SK-N-SH (cell line): Measurements from ENCODE around the gene DSCAM. TPM values are rescaled to one million over a fixed set of nuclear protein-coding genes. Genes with fewer than 3 reads are reported as not detected.

Source experiments
- CTCF ChIA-PET: fragments of 300-600, 350-600 bp; formaldehyde crosslinking; extraction: SDS; loops from one replicate; lab custom pipeline; 2021; lab: Yijun Ruan, JAX
- POLR2A ChIA-PET: fragments of 350-600 bp; sonication (Branson Sonifier 250); formaldehyde crosslinking; extraction: SDS; loops from one replicate; lab custom pipeline; 2020; ENCODE audit warnings: antibody characterized with exemption, inconsistent platforms; lab: Yijun Ruan, JAX
- DNase-seq: peaks from one replicate; pipeline ENCODE4 v3.0.0; 2012
- H2AFZ ChIP-seq: fragments of 200-600 bp; sonication (generic); 2 replicates; pipeline ENCODE4 v1.8.1; 2016; ENCODE audit warnings: antibody characterized with exemption, mild to moderate bottlenecking, low read depth
- H3F3A ChIP-seq: fragments of 200-600 bp; sonication (generic); replicated peaks from 2 replicates; pipeline ENCODE3; 2016; ENCODE audit warnings: antibody characterized with exemption, mild to moderate bottlenecking; ENCODE audit not compliant: insufficient read depth
- H3K27ac ChIP-seq, 2 experiments: fragments of 200-500 bp in 1 of 2; fragments of 200-600 bp in 1 of 2; sonication (Bioruptor generic) in 1 of 2; sonication (generic), shearing (Covaris generic) in 1 of 2; 2 replicates each; pipeline versions ENCODE4 v1.5.1 to v1.6.1; 2014 to 2016; ENCODE audit warnings: low read depth in 2 of 2, inconsistent platforms in 1 of 2, low read length in 1 of 2, mild to moderate bottlenecking in 1 of 2, mixed read lengths in 1 of 2
- H3K27me3 ChIP-seq: fragments of 200-600 bp; sonication (generic), shearing (Covaris generic); 2 replicates; pipeline ENCODE4 v1.6.1; 2016; ENCODE audit warnings: mixed run types; ENCODE audit not compliant: insufficient read depth
- H3K36me3 ChIP-seq, 2 experiments: fragments of 200-500 bp in 1 of 2; fragments of 200-600 bp in 1 of 2; sonication (Bioruptor generic) in 1 of 2; sonication (generic) in 1 of 2; replicated peaks in 1 of 2; 2 replicates each; pipeline versions ENCODE3 to v1.5.1; 2014 to 2016; ENCODE audit warnings: low read length in 1 of 2, mild to moderate bottlenecking in 1 of 2; ENCODE audit not compliant: insufficient read depth in 2 of 2, control insufficient read depth in 1 of 2
- H3K4me1 ChIP-seq, 2 experiments: fragments of 200-500 bp in 1 of 2; fragments of 200-600 bp in 1 of 2; sonication (Bioruptor generic) in 1 of 2; sonication (generic), shearing (Covaris generic) in 1 of 2; 2 replicates each; pipeline versions ENCODE4 v1.5.1 to v1.6.1; 2014 to 2016; ENCODE audit warnings: low read depth in 1 of 2, low read length in 1 of 2, mixed run types in 1 of 2; ENCODE audit not compliant: insufficient read depth in 2 of 2, control insufficient read depth in 1 of 2
- H3K4me2 ChIP-seq: fragments of 200-600 bp; sonication (generic), shearing (Covaris generic); 2 replicates; pipeline ENCODE4 v1.6.1; 2017; ENCODE audit warnings: mixed run types
- H3K4me3 ChIP-seq, 2 experiments: fragments of 200-500 bp in 1 of 2; fragments of 200-600 bp in 1 of 2; sonication (Bioruptor generic) in 1 of 2; sonication (generic), shearing (Covaris generic) in 1 of 2; 2 replicates each; pipeline versions ENCODE4 v1.5.1 to v1.8.1; 2014 to 2016; ENCODE audit warnings: low read depth in 2 of 2, inconsistent platforms in 1 of 2, low read length in 1 of 2, mild to moderate bottlenecking in 1 of 2, mixed read lengths in 1 of 2, moderate library complexity in 1 of 2
- H3K79me2 ChIP-seq: fragments of 200-600 bp; sonication (generic); 2 replicates; pipeline ENCODE4 v1.8.1; 2017; ENCODE audit warnings: mild to moderate bottlenecking; ENCODE audit not compliant: insufficient read depth
- H3K9ac ChIP-seq: fragments of 200-600 bp; sonication (generic); 2 replicates; pipeline ENCODE4 v1.6.1; 2017; ENCODE audit warnings: mixed run types
- H3K9me2 ChIP-seq: fragments of 200-600 bp; sonication (generic); 2 replicates; pipeline ENCODE4 v1.6.1; 2017; ENCODE audit warnings: mixed run types
- H3K9me3 ChIP-seq: fragments of 200-600 bp; sonication (generic); 2 replicates; pipeline ENCODE4 v1.6.1; 2017; ENCODE audit warnings: mixed run types, mild to moderate bottlenecking, moderate library complexity
- H4K20me1 ChIP-seq: fragments of 200-600 bp; sonication (generic); 2 replicates; pipeline ENCODE4 v1.6.1; 2017; ENCODE audit warnings: mild to moderate bottlenecking, mixed run types; ENCODE audit not compliant: insufficient read depth
- EP300 ChIP-seq, 2 experiments: IDR thresholded peaks; 2 replicates each; pipeline versions ENCODE4 v1.4.0 to v1.6.1; 2012; ENCODE audit warnings: borderline replicate concordance in 1 of 2, low read depth in 1 of 2, low read length in 1 of 2
- EZH2phosphoT487 ChIP-seq: fragments of 200-600 bp; sonication (generic); IDR thresholded peaks from 2 replicates; pipeline ENCODE4 v1.6.1; 2017; ENCODE audit warnings: low read depth, mixed run types, mild to moderate bottlenecking, antibody characterized with exemption, moderate library complexity, borderline replicate concordance
- FOXJ3 ChIP-seq: sonication (generic); formaldehyde crosslinking; IDR thresholded peaks from 2 replicates; pipeline ENCODE4 v1.5.1; 2020; ENCODE audit warnings: mild to moderate bottlenecking, missing genetic modification reagents
- GABPA ChIP-seq: IDR thresholded peaks from 2 replicates; pipeline ENCODE4 v1.4.0; 2012; ENCODE audit warnings: low read depth, mild to moderate bottlenecking
- GATA2 ChIP-seq: sonication (generic); formaldehyde crosslinking; IDR thresholded peaks from 2 replicates; pipeline ENCODE4 v1.5.0; 2020; ENCODE audit warnings: mild to moderate bottlenecking, missing genetic modification reagents
- JUND ChIP-seq: IDR thresholded peaks from 2 replicates; pipeline ENCODE4 v1.4.0; 2012
- NFIC ChIP-seq: IDR thresholded peaks from 2 replicates; pipeline ENCODE4 v1.4.0; 2012; ENCODE audit warnings: borderline replicate concordance
- SMC3 ChIP-seq: IDR thresholded peaks from 2 replicates; pipeline ENCODE4 v1.6.1; 2012; ENCODE audit warnings: low read depth, low read length, improper control_type of control experiment
- TCF12 ChIP-seq: IDR thresholded peaks from 2 replicates; pipeline ENCODE4 v1.4.0; 2012
- YY1 ChIP-seq: IDR thresholded peaks from 2 replicates; pipeline ENCODE4 v1.4.0; 2012; ENCODE audit warnings: low read depth, mild to moderate bottlenecking
- WGBS: methylation state at CpG from one replicate; pipeline ENCODE4 v1.1.6; 2017; ENCODE audit warnings: low lambda C conversion rate; 5-methylcytosine and 5-hydroxymethylcytosine counted together
- polyA plus RNA-seq, 3 experiments: library from polyadenylated mRNA; depleted of rRNA; stranded (reverse); fragments of >200 nt; gene quantifications; 2 replicates each; pipeline ENCODE4 v1.2.3, GENCODE V29; 2012
- TF ChIP-seq, protein P1 (sequence below): IDR thresholded peaks from 2 replicates; pipeline ENCODE4 v1.4.0; 2012; ENCODE audit warnings: low read depth, borderline replicate concordance
- TF ChIP-seq, protein P2 (sequence below): IDR thresholded peaks from 2 replicates; pipeline ENCODE4 v1.4.0; 2012; ENCODE audit warnings: low read depth
- TF ChIP-seq, protein P3 (sequence below): IDR thresholded peaks from 2 replicates; pipeline ENCODE4; 2012
- TF ChIP-seq, protein P4 (sequence below): fragments of 150-350 bp; IDR thresholded peaks from 2 replicates; pipeline ENCODE4 v1.6.1; 2017; ENCODE audit warnings: antibody characterized with exemption, low read length, low read depth, borderline replicate concordance

DSCAM gene
- polyA plus RNA-seq, 1 of the 3 experiments (the other 2 are of a cell fraction): not detected

DNA sequence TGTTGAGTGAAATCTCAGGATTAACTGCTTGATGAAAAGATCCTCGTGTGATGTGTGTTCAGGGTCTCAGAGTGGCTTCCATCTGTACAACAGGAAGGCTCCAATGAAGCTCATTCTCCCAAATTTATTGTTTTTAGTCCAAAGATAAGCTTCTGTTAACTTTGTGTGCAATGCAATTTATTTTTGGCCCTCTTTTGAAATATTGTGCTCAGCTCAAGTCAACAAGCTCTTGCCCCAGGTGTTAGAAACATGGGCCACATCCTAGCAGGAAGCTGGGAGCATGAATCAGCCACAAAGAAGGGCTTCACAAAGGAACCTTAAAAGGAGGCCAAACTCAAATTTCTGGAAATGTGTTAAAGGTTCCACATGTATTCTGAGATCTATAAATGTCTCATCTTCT is 844.0 kb downstream of the DSCAM start:
- no peak for DNase-seq
- WGBS: 18% methylated on average over 1 of the region's 1 CpG
- no peaks in the 10 kb centered on the region for H3K27me3 ChIP-seq
- no peak for TF ChIP-seq GABPA
- TF ChIP-seq, protein P1, sequence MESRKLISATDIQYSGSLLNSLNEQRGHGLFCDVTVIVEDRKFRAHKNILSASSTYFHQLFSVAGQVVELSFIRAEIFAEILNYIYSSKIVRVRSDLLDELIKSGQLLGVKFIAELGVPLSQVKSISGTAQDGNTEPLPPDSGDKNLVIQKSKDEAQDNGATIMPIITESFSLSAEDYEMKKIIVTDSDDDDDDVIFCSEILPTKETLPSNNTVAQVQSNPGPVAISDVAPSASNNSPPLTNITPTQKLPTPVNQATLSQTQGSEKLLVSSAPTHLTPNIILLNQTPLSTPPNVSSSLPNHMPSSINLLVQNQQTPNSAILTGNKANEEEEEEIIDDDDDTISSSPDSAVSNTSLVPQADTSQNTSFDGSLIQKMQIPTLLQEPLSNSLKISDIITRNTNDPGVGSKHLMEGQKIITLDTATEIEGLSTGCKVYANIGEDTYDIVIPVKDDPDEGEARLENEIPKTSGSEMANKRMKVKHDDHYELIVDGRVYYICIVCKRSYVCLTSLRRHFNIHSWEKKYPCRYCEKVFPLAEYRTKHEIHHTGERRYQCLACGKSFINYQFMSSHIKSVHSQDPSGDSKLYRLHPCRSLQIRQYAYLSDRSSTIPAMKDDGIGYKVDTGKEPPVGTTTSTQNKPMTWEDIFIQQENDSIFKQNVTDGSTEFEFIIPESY: no peak
- TF ChIP-seq JUND: no peak
- no peak for TF ChIP-seq EP300 (IDR thresholded peaks at IDR 0.05; ENCODE audit: borderline replicate concordance in 1 of 2, low read depth in 1 of 2, low read length in 1 of 2)
- TF ChIP-seq FOXJ3: no peak
- TF ChIP-seq, protein P2, sequence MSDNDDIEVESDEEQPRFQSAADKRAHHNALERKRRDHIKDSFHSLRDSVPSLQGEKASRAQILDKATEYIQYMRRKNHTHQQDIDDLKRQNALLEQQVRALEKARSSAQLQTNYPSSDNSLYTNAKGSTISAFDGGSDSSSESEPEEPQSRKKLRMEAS: no peak
- no peak for TF ChIP-seq YY1
- TF ChIP-seq NFIC: no peak
- no peak overlapping the region for H3K27ac ChIP-seq
- H3K79me2 ChIP-seq: no peaks in the 10 kb centered on the region
- no peaks in the 10 kb centered on the region for H3K9me2 ChIP-seq
- POLR2A ChIA-PET: no interaction called here
- no peaks in the 10 kb centered on the region for H4K20me1 ChIP-seq
- H2AFZ ChIP-seq: no peak overlapping the region
- no peak overlapping the region for H3K4me2 ChIP-seq
- no peak overlapping the region for H3K9ac ChIP-seq
- H3K4me3 ChIP-seq: no peak overlapping the region
- no peaks in the 10 kb centered on the region for H3K36me3 ChIP-seq
- H3K9me3 ChIP-seq: no peaks in the 10 kb centered on the region
- H3K4me1 ChIP-seq: no peaks in the 10 kb centered on the region
- CTCF ChIA-PET: no interaction called here
- no peaks in the 10 kb centered on the region for H3F3A ChIP-seq

DNA sequence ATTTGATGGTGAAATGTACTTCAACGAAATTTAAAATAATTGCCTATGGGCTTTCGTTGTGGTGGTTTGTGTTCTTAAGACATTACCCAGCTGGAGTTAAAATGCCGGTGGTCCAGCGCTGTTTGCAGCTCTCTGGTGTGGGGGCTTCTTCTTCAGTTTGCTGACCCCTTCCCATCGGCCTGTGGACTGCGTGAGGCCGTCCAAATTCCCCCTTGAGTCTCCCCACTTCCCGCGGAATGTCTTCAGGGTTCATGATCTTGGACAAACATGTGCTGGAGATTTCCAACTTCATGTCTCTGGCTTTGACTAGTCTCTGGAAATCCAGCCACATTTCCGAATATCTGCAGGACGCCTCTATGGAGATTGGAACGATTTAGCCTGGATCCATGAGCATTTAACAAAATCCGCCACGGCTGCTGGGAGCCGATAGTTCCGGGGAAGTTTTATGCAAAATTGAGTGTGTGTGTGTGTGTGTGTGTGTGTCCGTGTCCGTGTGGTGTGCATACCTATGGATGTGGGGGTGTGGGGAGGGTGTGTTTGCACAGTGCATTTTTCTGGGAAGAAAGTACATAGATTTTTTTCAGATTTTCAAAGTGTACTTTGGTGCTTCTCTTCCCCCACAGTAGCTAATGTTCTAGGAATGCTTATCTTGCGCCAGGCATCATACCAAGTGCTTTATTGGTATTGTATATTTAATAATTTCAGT is 862.5 kb downstream of the DSCAM start:
- Histone ChIP-seq H3F3A (no peaks in the 10 kb centered on the region), H4K20me1 (no peaks in the 10 kb centered on the region), H3K9ac (no peak overlapping the region), H3K9me2 (no peaks in the 10 kb centered on the region), H3K27ac (no peak overlapping the region), H3K9me3 (no peaks in the 10 kb centered on the region), H2AFZ (no peak overlapping the region), H3K79me2 (no peaks in the 10 kb centered on the region), H3K4me1 (no peaks in the 10 kb centered on the region), H3K4me2 (no peak overlapping the region), H3K27me3 (no peaks in the 10 kb centered on the region), H3K4me3 (no peak overlapping the region), H3K36me3 (no peaks in the 10 kb centered on the region)
- CTCF ChIA-PET: no interaction called here
- POLR2A ChIA-PET: no interaction called here
- TF ChIP-seq, protein P3, sequence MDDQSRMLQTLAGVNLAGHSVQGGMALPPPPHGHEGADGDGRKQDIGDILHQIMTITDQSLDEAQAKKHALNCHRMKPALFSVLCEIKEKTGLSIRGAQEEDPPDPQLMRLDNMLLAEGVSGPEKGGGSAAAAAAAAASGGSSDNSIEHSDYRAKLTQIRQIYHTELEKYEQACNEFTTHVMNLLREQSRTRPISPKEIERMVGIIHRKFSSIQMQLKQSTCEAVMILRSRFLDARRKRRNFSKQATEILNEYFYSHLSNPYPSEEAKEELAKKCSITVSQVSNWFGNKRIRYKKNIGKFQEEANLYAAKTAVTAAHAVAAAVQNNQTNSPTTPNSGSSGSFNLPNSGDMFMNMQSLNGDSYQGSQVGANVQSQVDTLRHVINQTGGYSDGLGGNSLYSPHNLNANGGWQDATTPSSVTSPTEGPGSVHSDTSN: no peak
- no peak for TF ChIP-seq SMC3
- no peak for TF ChIP-seq TCF12
- TF ChIP-seq, protein P4, sequence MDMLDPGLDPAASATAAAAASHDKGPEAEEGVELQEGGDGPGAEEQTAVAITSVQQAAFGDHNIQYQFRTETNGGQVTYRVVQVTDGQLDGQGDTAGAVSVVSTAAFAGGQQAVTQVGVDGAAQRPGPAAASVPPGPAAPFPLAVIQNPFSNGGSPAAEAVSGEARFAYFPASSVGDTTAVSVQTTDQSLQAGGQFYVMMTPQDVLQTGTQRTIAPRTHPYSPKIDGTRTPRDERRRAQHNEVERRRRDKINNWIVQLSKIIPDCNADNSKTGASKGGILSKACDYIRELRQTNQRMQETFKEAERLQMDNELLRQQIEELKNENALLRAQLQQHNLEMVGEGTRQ: no peak
- TF ChIP-seq EZH2phosphoT487: no peak
- TF ChIP-seq, protein P1: no peak
- TF ChIP-seq GATA2 (CRISPR knock-in tag): no peak
- 43% methylated on average over 19 of the region's 19 CpGs for WGBS
- DNase-seq: no peak
